Measurements from ENCODE around the gene CCND2. TPM values are rescaled to one million over a fixed set of nuclear protein-coding genes. Genes with fewer than 3 reads are reported as not detected.

CCND2 gene
- total RNA-seq, 1 experiment from 2014 or later = 194 TPM

DNA sequence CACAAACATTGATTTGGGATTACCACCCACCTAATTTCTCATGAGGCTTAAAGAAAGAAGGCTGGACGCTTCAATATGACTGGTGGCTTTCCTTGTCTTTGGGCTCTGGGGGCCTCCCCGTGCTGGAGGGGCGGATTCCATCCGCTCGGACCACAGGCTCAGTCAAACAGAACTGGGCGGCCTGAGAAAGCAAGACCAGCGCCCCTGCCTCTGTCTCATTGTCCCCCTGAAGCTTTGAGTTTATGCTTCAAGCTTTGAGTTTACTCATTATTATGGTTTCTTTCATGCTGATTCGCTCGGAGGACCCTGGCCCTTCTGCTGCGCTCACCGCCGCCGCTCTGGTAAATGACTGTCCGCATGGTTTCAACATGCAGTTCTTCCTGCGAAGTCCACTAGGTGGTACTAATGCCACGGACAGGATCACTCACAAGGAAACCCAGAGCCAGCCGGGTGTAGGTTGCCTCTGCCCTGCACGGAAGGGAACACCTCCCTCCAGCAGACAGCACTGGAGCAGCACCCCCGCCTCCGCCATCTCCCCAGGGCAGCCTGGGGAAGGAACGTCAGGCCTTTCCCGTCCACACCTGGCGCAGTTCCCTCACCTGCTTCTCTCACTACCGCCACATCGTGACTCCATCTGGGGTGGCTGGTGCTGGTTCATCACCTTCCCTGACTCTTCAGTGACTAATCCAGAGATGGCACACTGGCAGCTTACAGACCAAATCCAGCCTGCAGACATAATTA is 34.2 kb downstream of the CCND2 start (continued):
- TF ChIP-seq ZNF532 (CRISPR knock-in tag; IDR thresholded peaks at IDR 0.05; ENCODE audit: borderline replicate concordance) (no peak), FOXP1 (CRISPR knock-in tag; IDR thresholded peaks at IDR 0.05; ENCODE audit: borderline replicate concordance) (0 out of 2 replicates have a peak, but pooled peaks have one; percentile 26)
- TF ChIP-seq, protein P1, sequence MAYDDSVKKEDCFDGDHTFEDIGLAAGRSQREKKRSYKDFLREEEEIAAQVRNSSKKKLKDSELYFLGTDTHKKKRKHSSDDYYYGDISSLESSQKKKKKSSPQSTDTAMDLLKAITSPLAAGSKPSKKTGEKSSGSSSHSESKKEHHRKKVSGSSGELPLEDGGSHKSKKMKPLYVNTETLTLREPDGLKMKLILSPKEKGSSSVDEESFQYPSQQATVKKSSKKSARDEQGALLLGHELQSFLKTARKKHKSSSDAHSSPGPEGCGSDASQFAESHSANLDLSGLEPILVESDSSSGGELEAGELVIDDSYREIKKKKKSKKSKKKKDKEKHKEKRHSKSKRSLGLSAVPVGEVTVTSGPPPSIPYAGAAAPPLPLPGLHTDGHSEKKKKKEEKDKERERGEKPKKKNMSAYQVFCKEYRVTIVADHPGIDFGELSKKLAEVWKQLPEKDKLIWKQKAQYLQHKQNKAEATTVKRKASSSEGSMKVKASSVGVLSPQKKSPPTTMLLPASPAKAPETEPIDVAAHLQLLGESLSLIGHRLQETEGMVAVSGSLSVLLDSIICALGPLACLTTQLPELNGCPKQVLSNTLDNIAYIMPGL (CRISPR knock-in tag; IDR thresholded peaks at IDR 0.05) = 0 out of 2 replicates have a peak, but pooled peaks have one; percentile 26

GRCh38 chr12:4308334-4308950 is 34.9 kb downstream of the CCND2 start:
- Mint-ChIP-seq H3K4me1 (peaks cover 26% of the 10 kb centered on the region), H3K36me3 (peaks cover 21% of the 10 kb centered on the region), H3K27me3 (ENCODE audit: low read depth) (no peaks in the 10 kb centered on the region), H3K9me3 (no peaks in the 10 kb centered on the region), H3K4me3 (peak overlapping the region; percentile 64; the same call in 1 of the 2 replicates), H3K27ac (peak overlapping the region; percentile 60)
- ATAC-seq (peak; percentile 2; the same call in 1 of the 2 replicates), DNase-seq (ENCODE audit: low spot score) (no peak)
- CTCF ChIA-PET = interaction anchor here (0.8 to 2.9 kb wide), 3 partner anchors 12 to 32 kb away, joined by 3 to 10 read pairs (median 3); partner anchors contain the start of gene TIGAR
- POLR2A ChIA-PET = no interaction called here
- TF ChIP-seq SMAD4 (CRISPR knock-in tag; IDR thresholded peaks at IDR 0.05) (no peak), OVOL2 (CRISPR knock-in tag; IDR thresholded peaks at IDR 0.05; ENCODE audit: borderline replicate concordance) (no peak), ZNF396 (CRISPR knock-in tag; IDR thresholded peaks at IDR 0.05; ENCODE audit: borderline replicate concordance) (no peak), FOXJ3 (CRISPR knock-in tag; IDR thresholded peaks at IDR 0.05; ENCODE audit: borderline replicate concordance) (no peak), MYBL2 (CRISPR knock-in tag; IDR thresholded peaks at IDR 0.05) (no peak), CREM (CRISPR knock-in tag; IDR thresholded peaks at IDR 0.05) (no peak), CTCF (IDR thresholded peaks at IDR 0.05) (no peak), NR3C1 (CRISPR knock-in tag; conservative IDR thresholded peaks at IDR 0.05; ENCODE audit: low read depth) (no peak)
- TF ChIP-seq, protein P2, sequence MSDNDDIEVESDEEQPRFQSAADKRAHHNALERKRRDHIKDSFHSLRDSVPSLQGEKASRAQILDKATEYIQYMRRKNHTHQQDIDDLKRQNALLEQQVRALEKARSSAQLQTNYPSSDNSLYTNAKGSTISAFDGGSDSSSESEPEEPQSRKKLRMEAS (CRISPR knock-in tag; IDR thresholded peaks at IDR 0.05) = no peak

GRCh38 chr12:4311776-4312175 is 38.2 kb downstream of the CCND2 start:
- no peak for ATAC-seq
- H3K9me3 Mint-ChIP-seq = no peaks in the 10 kb centered on the region
- no peak for TF ChIP-seq ATF2 (CRISPR knock-in tag; IDR thresholded peaks at IDR 0.05; ENCODE audit: borderline replicate concordance, low read depth)
- ChIA-PET CTCF (no interaction called here), POLR2A (no interaction called here)
- H3K27me3 Mint-ChIP-seq (ENCODE audit: low read depth) = no peaks in the 10 kb centered on the region
- H3K27ac Mint-ChIP-seq = no peak overlapping the region; the same call in 1 of the 2 replicates
- no peak for DNase-seq (ENCODE audit: low spot score)
- peaks cover 20% of the 10 kb centered on the region for H3K4me1 Mint-ChIP-seq
- no peak overlapping the region for H3K4me3 Mint-ChIP-seq
- no peaks in the 10 kb centered on the region; the same call in 1 of the 2 replicates for H3K36me3 Mint-ChIP-seq
